Naive thymus-derived CD4-positive, alpha-beta T cell (primary cell): ENCODE results near the gene TENM4. TPM values are rescaled to one million over a fixed set of nuclear protein-coding genes. Genes with fewer than 3 reads are reported as not detected.

Source experiments
- ATAC-seq: fragments of 150-1000 bp; cut with Tn5 transposase; 2 replicates; pipeline ENCODE4 v1.10.0; 2021; ENCODE audit warnings: mild to moderate bottlenecking, moderate library complexity
- CTCF ChIA-PET: fragments of 350-600 bp; sonication (Branson Sonifier 250); formaldehyde crosslinking; loops from one replicate; lab custom pipeline; 2021; ENCODE audit warnings: antibody characterized with exemption; lab: Charles Lee
- POLR2A ChIA-PET: fragments of 350-600 bp; sonication (Branson Sonifier 250); formaldehyde crosslinking; loops from one replicate; lab custom pipeline; 2021; ENCODE audit warnings: antibody characterized with exemption, inconsistent platforms; lab: Charles Lee
- DNase-seq, 9 donors: peaks; one replicate each; pipeline versions ENCODE4 v3.0.0 to v3.0.0-alpha.2; 2020 to 2022; ENCODE audit warnings: mixed read lengths in 1 of 9
- H3K27ac ChIP-seq: one replicate; pipeline ENCODE4 v1.7.0; 2013; ENCODE audit warnings: mild to moderate bottlenecking, low read depth, low read length, moderate library complexity
- H3K27me3 ChIP-seq, 2 donors: one replicate each; pipeline ENCODE4 v1.7.0; 2013; ENCODE audit warnings: low read length in 2 of 2, mild to moderate bottlenecking in 2 of 2, moderate library complexity in 2 of 2; ENCODE audit not compliant: control insufficient read depth in 2 of 2, insufficient read depth in 2 of 2
- H3K36me3 ChIP-seq, 3 experiments: 1 replicate in 2 of 3; 2 replicates in 1 of 3; pipeline ENCODE4 v1.7.0; 2013; ENCODE audit warnings: low read length in 3 of 3, mild to moderate bottlenecking in 3 of 3, moderate library complexity in 1 of 3; ENCODE audit not compliant: insufficient read depth in 3 of 3, control insufficient read depth in 2 of 3
- H3K4me1 ChIP-seq, 2 donors: one replicate each; pipeline ENCODE4 v1.7.0; 2013; ENCODE audit warnings: low read length in 2 of 2, mild to moderate bottlenecking in 2 of 2, moderate library complexity in 1 of 2; ENCODE audit not compliant: control insufficient read depth in 2 of 2, insufficient read depth in 2 of 2
- H3K4me3 ChIP-seq: 2 replicates; pipeline ENCODE4 v1.7.0; 2013; ENCODE audit warnings: mild to moderate bottlenecking, low read length
- H3K9me3 ChIP-seq, 3 experiments: 1 replicate in 2 of 3; 2 replicates in 1 of 3; pipeline ENCODE4 v1.7.0; 2013; ENCODE audit warnings: low read length in 3 of 3; ENCODE audit not compliant: control insufficient read depth in 2 of 3
- H3K27ac Mint-ChIP-seq, 9 donors: one replicate each; pipeline ENCODE4 v1.8.0; 2020 to 2022; ENCODE audit warnings: mixed read lengths in 9 of 9, mild to moderate bottlenecking in 8 of 9, moderate library complexity in 5 of 9, inconsistent platforms in 2 of 9
- H3K27me3 Mint-ChIP-seq, 5 donors: one replicate each; pipeline ENCODE4 v1.8.0; 2021 to 2022; ENCODE audit warnings: mixed read lengths in 5 of 5, mild to moderate bottlenecking in 1 of 5
- H3K36me3 Mint-ChIP-seq, 5 donors: one replicate each; pipeline ENCODE4 v1.8.0; 2020 to 2022; ENCODE audit warnings: mixed read lengths in 5 of 5, mild to moderate bottlenecking in 3 of 5, inconsistent platforms in 1 of 5
- H3K4me1 Mint-ChIP-seq, 7 donors: one replicate each; pipeline ENCODE4 v1.8.0; 2020 to 2022; ENCODE audit warnings: mixed read lengths in 7 of 7, mild to moderate bottlenecking in 3 of 7, inconsistent platforms in 1 of 7
- H3K4me3 Mint-ChIP-seq, 10 donors: one replicate each; pipeline ENCODE4 v1.8.0; 2020 to 2022; ENCODE audit warnings: mild to moderate bottlenecking in 10 of 10, mixed read lengths in 10 of 10, moderate library complexity in 6 of 10, inconsistent platforms in 2 of 10
- H3K9me3 Mint-ChIP-seq, 11 donors: one replicate each; pipeline ENCODE4 v1.8.0; 2020 to 2022; ENCODE audit warnings: mixed read lengths in 11 of 11, mild to moderate bottlenecking in 4 of 11, inconsistent platforms in 1 of 11, moderate library complexity in 1 of 11
- intact Hi-C, 2 donors: fragments of 100-400 bp; cut with micrococcal nuclease; formaldehyde crosslinking; loops; one replicate each; pipeline ENCODE4 v1.15.1; 2023
- polyA plus RNA-seq, 2 donors: library from polyadenylated mRNA; unstranded; fragments of 300-500 nt; fragmentation: Illumina TruSeq; gene quantifications; one replicate each; pipeline ENCODE4 v1.2.3, GENCODE V29; 2021
- total RNA-seq, 6 experiments: library from RNA in 5 of 6; stranded (reverse) in 5 of 6; gene quantifications; 1 replicate in 5 of 6; 2 replicates in 1 of 6; pipeline ENCODE4 v1.2.3 and lab custom pipeline; 2021 to 2026

TENM4 gene
- total and polyA plus RNA-seq, 7 experiments from 2014 or later, result 0.32 to 0.47 TPM; not detected in 5

DNA sequence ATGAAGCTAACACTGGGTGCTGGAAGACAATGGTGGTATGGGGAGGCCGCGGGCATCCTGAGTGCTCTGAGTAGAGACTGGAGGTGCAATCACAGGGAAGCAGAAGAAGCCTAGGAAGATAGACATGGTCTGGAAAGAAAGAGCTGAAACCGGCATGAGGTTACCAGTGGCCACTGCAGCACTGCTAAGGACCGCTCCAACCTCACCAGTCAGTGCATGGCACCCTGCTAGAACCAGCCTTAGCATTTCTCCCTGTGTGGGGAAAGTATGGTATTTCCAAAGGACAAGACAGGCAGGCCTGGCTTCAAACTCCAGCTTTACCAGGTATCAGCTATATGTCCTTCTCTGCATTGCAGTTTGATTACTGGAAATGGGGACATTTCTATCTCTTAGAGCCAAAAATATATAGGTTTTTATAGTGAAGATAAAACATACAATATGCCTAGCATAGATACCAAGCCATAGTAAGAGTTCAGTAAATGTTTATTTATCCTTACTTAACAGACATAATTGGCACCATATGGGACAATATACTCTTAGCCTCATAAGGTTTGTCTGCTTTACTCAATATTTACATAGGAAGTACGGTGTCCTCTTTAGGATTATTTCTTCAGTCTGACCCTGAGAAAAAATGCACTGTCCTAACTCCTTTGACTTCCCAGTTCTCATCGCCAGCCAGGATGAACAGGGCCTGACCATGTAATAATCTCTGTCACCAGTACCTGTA, 231.1 kb downstream of the TENM4 start:
- H3K36me3 Mint-ChIP-seq, result peaks cover 0 to 2% (median 0%) of the 10 kb centered on the region in 5 donors
- H3K4me3 Mint-ChIP-seq, result no peak overlapping the region
- H3K27me3 ChIP-seq, result no peaks in the 10 kb centered on the region
- DNase-seq, result no peak
- ChIA-PET POLR2A (no interaction called here), CTCF (no interaction called here)
- no peaks in the 10 kb centered on the region for H3K4me1 ChIP-seq
- no peak for ATAC-seq
- intact Hi-C loops, result no loop called here
- peaks cover 0 to 10% (median 0%) of the 10 kb centered on the region in 11 donors for H3K9me3 Mint-ChIP-seq
- H3K27ac Mint-ChIP-seq, result no peak overlapping the region
- no peaks in the 10 kb centered on the region for H3K36me3 ChIP-seq
- no peak overlapping the region for H3K27ac ChIP-seq
- no peaks in the 10 kb centered on the region for H3K4me1 Mint-ChIP-seq
- H3K4me3 ChIP-seq, result no peak overlapping the region
- H3K9me3 ChIP-seq, result no peaks in the 10 kb centered on the region
- H3K27me3 Mint-ChIP-seq, result peaks cover 0 to 13% (median 0%) of the 10 kb centered on the region in 5 donors

DNA sequence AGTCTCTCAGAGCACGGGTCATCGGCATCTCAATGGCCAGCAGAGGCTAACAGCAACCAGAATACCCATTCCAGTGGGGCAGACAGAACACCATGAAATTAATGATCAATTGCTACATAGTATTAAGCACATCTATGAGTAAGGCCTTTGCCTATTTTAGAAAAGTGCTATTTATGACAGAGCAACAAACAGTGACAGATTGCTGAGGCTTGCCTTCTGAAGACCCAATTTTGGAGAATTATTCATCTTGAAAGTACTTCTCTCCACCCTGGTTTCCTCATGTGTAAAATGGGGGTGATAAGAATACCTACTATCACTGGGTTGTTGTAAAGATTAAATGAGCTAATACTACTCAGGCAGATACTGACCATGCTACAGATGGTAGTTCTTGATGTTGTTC, 232.7 kb downstream of the TENM4 start:
- Mint-ChIP-seq H3K27ac (no peak overlapping the region), H3K4me1 (no peaks in the 10 kb centered on the region), H3K27me3 (peaks cover 0 to 10% (median 0%) of the 10 kb centered on the region in 5 donors), H3K4me3 (no peak overlapping the region), H3K36me3 (peaks cover 0 to 2% (median 0%) of the 10 kb centered on the region in 5 donors), H3K9me3 (peaks cover 0 to 8% (median 0%) of the 10 kb centered on the region in 11 donors)
- Histone ChIP-seq H3K9me3 (no peaks in the 10 kb centered on the region), H3K27me3 (no peaks in the 10 kb centered on the region), H3K4me3 (no peak overlapping the region), H3K4me1 (no peaks in the 10 kb centered on the region), H3K27ac (no peak overlapping the region), H3K36me3 (no peaks in the 10 kb centered on the region)
- DNase-seq (no peak), ATAC-seq (no peak)
- intact Hi-C loops, result no loop called here
- ChIA-PET POLR2A (no interaction called here), CTCF (no interaction called here)

DNA sequence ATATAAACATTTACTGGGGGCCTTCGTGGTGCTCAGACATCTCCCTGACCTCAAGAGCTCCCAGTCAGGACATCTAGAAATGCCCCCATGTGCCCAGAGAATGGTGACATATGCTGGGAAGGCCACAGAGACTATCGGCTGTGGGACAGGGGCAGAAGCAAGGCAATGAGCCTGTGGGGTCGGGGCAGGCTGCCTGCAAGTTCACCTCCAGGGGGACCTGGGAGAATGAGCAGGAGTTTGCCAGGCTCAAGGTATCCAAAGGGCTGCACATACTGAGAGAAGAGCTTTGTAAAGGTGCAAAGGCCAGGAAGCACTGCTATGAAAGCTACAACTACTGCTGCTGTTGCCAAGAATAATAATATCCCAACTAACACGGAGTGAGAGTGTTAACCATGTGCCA, 233.9 kb downstream of the TENM4 start:
- no peak for DNase-seq
- H3K9me3 Mint-ChIP-seq, result peaks cover 0 to 3% (median 0%) of the 10 kb centered on the region in 11 donors
- ChIA-PET CTCF (no interaction called here), POLR2A (no interaction called here)
- H3K27me3 Mint-ChIP-seq, result peaks cover 0 to 4% (median 0%) of the 10 kb centered on the region in 5 donors
- no peaks in the 10 kb centered on the region for H3K36me3 Mint-ChIP-seq
- H3K27ac ChIP-seq, result no peak overlapping the region
- ATAC-seq, result no peak
- H3K9me3 ChIP-seq, result no peaks in the 10 kb centered on the region
- no peaks in the 10 kb centered on the region for H3K36me3 ChIP-seq
- H3K27me3 ChIP-seq, result no peaks in the 10 kb centered on the region
- H3K4me3 ChIP-seq, result no peak overlapping the region
- no peaks in the 10 kb centered on the region for H3K4me1 Mint-ChIP-seq
- no peak overlapping the region for H3K27ac Mint-ChIP-seq
- no peaks in the 10 kb centered on the region for H3K4me1 ChIP-seq
- no peak overlapping the region for H3K4me3 Mint-ChIP-seq
- intact Hi-C loops, result no loop called here

DNA sequence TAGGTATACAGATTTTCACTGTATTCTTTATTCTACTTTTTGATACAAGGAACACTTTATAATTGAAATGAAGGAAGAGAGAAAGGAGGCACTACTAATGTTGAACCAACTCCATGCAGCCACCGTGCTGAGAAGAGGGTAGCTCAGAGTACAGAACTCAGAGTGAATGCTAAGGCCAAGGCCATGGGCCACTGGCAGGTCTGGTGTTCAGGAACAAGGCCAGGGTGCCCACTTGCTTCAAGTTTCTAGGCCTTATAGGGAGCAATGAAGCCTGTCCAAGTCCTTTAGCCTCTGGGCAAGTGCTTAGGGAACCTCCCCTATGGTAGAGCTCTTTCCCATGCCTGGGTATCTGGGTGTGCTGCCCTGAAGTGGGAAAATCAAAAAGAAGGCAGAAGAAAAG, 235.0 kb downstream of the TENM4 start:
- Mint-ChIP-seq H3K27me3 (peaks cover 0 to 9% (median 4%) of the 10 kb centered on the region in 5 donors), H3K9me3 (peaks cover 0 to 7% (median 0%) of the 10 kb centered on the region in 11 donors), H3K36me3 (no peaks in the 10 kb centered on the region), H3K27ac (no peak overlapping the region), H3K4me1 (no peaks in the 10 kb centered on the region), H3K4me3 (no peak overlapping the region)
- no peak overlapping the region for H3K27ac ChIP-seq
- DNase-seq (no peak), ATAC-seq (no peak)
- H3K4me3 ChIP-seq, result no peak overlapping the region
- POLR2A ChIA-PET, result no interaction called here
- no peaks in the 10 kb centered on the region for H3K36me3 ChIP-seq
- no peaks in the 10 kb centered on the region for H3K9me3 ChIP-seq
- no peaks in the 10 kb centered on the region for H3K4me1 ChIP-seq
- CTCF ChIA-PET, result no interaction called here
- intact Hi-C loops, result no loop called here
- no peaks in the 10 kb centered on the region for H3K27me3 ChIP-seq

DNA sequence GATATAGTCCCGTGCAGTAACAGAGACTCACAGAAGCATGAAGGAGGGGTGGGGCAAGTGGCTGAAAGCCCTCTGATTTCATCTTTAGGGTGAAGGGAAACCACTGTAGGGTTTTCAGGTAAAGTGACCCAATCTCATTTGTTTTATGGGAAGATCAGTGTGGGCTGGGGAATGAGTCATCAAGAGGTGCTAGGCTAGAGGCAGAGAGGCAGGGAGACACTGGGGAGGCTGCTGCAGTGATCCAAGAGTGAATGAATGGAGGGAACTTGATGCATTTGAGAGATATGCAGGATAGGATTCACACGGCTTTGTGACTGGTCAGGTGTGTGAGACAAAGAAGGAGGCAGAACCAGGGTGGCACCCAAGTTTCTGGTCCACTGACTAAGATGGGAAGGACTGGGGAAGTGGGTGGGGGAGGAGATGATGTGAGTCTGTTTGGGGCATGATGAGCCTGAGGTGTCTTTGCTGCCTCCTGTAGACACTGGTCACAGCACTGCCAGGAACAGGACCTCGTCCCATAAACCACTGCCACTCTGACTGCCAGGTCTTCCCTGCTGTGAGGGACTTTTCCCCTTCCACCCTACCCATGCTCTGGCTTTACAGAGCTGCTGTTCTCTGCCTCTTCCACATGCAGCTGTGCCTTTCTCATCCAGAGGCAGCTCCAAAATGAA, 239.0 kb downstream of the TENM4 start:
- ChIA-PET POLR2A (no interaction called here), CTCF (no interaction called here)
- H3K36me3 ChIP-seq, result no peaks in the 10 kb centered on the region
- Mint-ChIP-seq H3K36me3 (no peaks in the 10 kb centered on the region), H3K27me3 (peaks cover 0 to 9% (median 4%) of the 10 kb centered on the region in 5 donors), H3K4me1 (no peaks in the 10 kb centered on the region), H3K9me3 (peaks cover 0 to 7% (median 0%) of the 10 kb centered on the region in 11 donors), H3K4me3 (no peak overlapping the region), H3K27ac (no peak overlapping the region)
- no peaks in the 10 kb centered on the region for H3K9me3 ChIP-seq
- no peak overlapping the region for H3K27ac ChIP-seq
- intact Hi-C loops, result no loop called here
- H3K4me1 ChIP-seq, result no peaks in the 10 kb centered on the region
- DNase-seq, result no peak
- H3K4me3 ChIP-seq, result no peak overlapping the region
- no peak for ATAC-seq
- no peaks in the 10 kb centered on the region for H3K27me3 ChIP-seq

DNA sequence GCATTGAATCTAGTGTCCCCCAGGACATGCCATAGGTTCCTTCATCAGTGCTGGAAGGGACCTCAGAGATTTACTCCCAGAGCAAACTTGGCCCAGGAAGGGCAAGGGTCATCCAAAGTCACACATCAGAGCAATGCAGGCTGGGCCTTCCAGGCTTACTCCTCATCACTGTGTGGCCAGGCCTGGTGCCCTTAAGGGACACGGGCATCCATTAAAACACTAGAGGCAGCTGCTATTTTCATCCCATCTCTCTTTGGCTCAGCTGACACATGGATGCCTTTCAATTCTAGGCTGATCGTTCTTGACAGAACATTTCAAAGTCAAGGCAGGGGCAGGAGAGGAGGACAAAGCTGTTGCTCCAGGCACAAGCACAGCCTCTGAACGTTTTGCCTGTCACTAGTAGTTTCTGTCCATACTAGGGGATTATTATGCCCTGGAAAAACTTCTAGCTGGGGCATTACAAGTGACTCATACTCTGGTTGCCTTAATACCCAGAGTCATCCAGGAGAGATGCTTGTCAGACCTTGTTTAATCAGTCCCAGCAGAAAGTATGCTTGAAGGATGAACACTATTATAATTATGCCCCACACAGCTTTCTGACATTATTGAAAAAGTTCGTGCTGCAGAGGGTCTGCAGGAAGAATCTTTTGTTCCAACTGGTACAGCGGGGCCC, 240.3 kb downstream of the TENM4 start:
- intact Hi-C loops, result no loop called here
- no peak overlapping the region for H3K27ac Mint-ChIP-seq

More for the DNA sequence above, 240.3 kb downstream of the TENM4 start:
- Mint-ChIP-seq H3K27me3 (peaks cover 0 to 5% (median 2%) of the 10 kb centered on the region in 5 donors), H3K4me3 (no peak overlapping the region), H3K9me3 (peaks cover 0 to 7% (median 0%) of the 10 kb centered on the region in 11 donors), H3K4me1 (no peaks in the 10 kb centered on the region), H3K36me3 (no peaks in the 10 kb centered on the region)
- ChIA-PET CTCF (no interaction called here), POLR2A (no interaction called here)
- no peak for DNase-seq
- Histone ChIP-seq H3K36me3 (no peaks in the 10 kb centered on the region), H3K4me1 (no peaks in the 10 kb centered on the region), H3K4me3 (no peak overlapping the region), H3K27ac (no peak overlapping the region), H3K9me3 (no peaks in the 10 kb centered on the region), H3K27me3 (no peaks in the 10 kb centered on the region)
- ATAC-seq, result no peak
